Gastrocnemius medialis (tissue), 4 donors: Measurements from ENCODE around the gene HIVEP3.

Experiments used
- CTCF ChIP-seq, 5 experiments: fragments of 450-650 bp in 3 of 5; fragments of 200-600 bp in 2 of 5; sonication (generic) in 2 of 5; IDR thresholded peaks in 4 of 5; conservative IDR thresholded peaks in 1 of 5; 1 replicate in 4 of 5; 2 replicates in 1 of 5; pipeline ENCODE4 v1.5.1; 2016 to 2019; ENCODE audit warnings: antibody characterized with exemption in 5 of 5, mild to moderate bottlenecking in 3 of 5, moderate library complexity in 3 of 5
- POLR2A ChIP-seq, 2 donors: fragments of 450-650 bp; IDR thresholded peaks; one replicate each; pipeline ENCODE4 v1.6.1; 2017; ENCODE audit warnings: antibody characterized with exemption in 2 of 2, mild to moderate bottlenecking in 2 of 2, moderate library complexity in 2 of 2

- no peak for TF ChIP-seq POLR2A (IDR thresholded peaks at IDR 0.05)
- no peak for TF ChIP-seq CTCF (IDR thresholded peaks at IDR 0.05 in 4 of 5, conservative IDR thresholded peaks at IDR 0.05 in 1 of 5)
Measured at GRCh38 chr1:41647221-41648135, 271.2 kb downstream of the HIVEP3 start.
